Smooth muscle cell (in vitro differentiated cells): ENCODE results near the gene ABR. TPM values are rescaled to one million over a fixed set of nuclear protein-coding genes. Genes with fewer than 3 reads are reported as not detected.

Experiments used
- DNase-seq: peaks from one replicate; lab custom pipeline; 2025; ENCODE audit not compliant: unreplicated experiment; lab: John Stamatoyannopoulos, UW
- H2AFZ ChIP-seq: fragments of 200-600 bp; sonication (generic); 2 replicates; pipeline ENCODE4 v1.6.0; 2016; ENCODE audit warnings: antibody characterized with exemption, low read depth, mild to moderate bottlenecking
- H3F3A ChIP-seq: fragments of 200-600 bp; sonication (generic); 2 replicates; pipeline ENCODE4 v1.6.0; 2017; ENCODE audit warnings: antibody characterized with exemption, low read depth
- H3K27ac ChIP-seq: fragments of 200-600 bp; sonication (generic); 2 replicates; pipeline ENCODE4 v1.5.1; 2016; ENCODE audit warnings: low read depth, mild to moderate bottlenecking
- H3K27me3 ChIP-seq: fragments of 200-600 bp; sonication (generic); 2 replicates; pipeline ENCODE4 v1.6.1; 2016; ENCODE audit warnings: low read depth, mild to moderate bottlenecking
- H3K36me3 ChIP-seq: fragments of 200-600 bp; sonication (generic); 2 replicates; pipeline ENCODE4 v1.5.1; 2016; ENCODE audit warnings: low read depth
- H3K4me1 ChIP-seq: fragments of 200-600 bp; sonication (generic); 2 replicates; pipeline ENCODE4 v1.5.1; 2016; ENCODE audit warnings: low read depth
- H3K4me2 ChIP-seq: fragments of 200-600 bp; sonication (generic); 2 replicates; pipeline ENCODE4 v1.6.0; 2016; ENCODE audit warnings: mild to moderate bottlenecking
- H3K4me3 ChIP-seq: fragments of 200-600 bp; sonication (generic); 2 replicates; pipeline ENCODE4 v1.5.1; 2016; ENCODE audit warnings: mild to moderate bottlenecking
- H3K79me2 ChIP-seq: fragments of 200-600 bp; sonication (generic); 2 replicates; pipeline ENCODE4 v1.6.0; 2016; ENCODE audit warnings: low read depth, mild to moderate bottlenecking
- H3K9ac ChIP-seq: fragments of 200-600 bp; sonication (generic); 2 replicates; pipeline ENCODE4 v1.6.0; 2016; ENCODE audit warnings: low read depth
- H3K9me3 ChIP-seq: fragments of 200-600 bp; sonication (generic); replicated peaks from 2 replicates; pipeline ENCODE4 v1.5.1; 2016; ENCODE audit warnings: low read depth
- H4K20me1 ChIP-seq: fragments of 200-600 bp; sonication (generic); 2 replicates; pipeline ENCODE4 v1.6.0; 2016; ENCODE audit warnings: low read depth
- WGBS: methylation state at CpG from one replicate; pipeline ENCODE4 v1.1.7; 2016; ENCODE audit warnings: low lambda C conversion rate; 5-methylcytosine and 5-hydroxymethylcytosine counted together
- polyA plus RNA-seq: library from polyadenylated mRNA; unstranded; fragments of >200 nt; fragmentation: Nextera tagmentation; extraction: Ambion mirVana; gene quantifications from 2 replicates; pipeline ENCODE4 v1.2.1, GENCODE V29; 2016
- total RNA-seq: library from RNA; depleted of rRNA; stranded (reverse); fragments of >200 nt; gene quantifications from 2 replicates; pipeline ENCODE4 v1.2.3, GENCODE V29; 2014
- TF ChIP-seq, protein P1 (sequence below): fragments of 200-600 bp; sonication (generic); IDR thresholded peaks from 2 replicates; pipeline ENCODE4 v1.5.1; 2017; ENCODE audit warnings: borderline replicate concordance, mild to moderate bottlenecking, antibody characterized with exemption; ENCODE audit not compliant: insufficient read depth, poor library complexity, severe bottlenecking

Gene ABR
- total and polyA plus RNA-seq, 2 experiments from 2014 or later: 16.1 to 29.1 TPM

DNA sequence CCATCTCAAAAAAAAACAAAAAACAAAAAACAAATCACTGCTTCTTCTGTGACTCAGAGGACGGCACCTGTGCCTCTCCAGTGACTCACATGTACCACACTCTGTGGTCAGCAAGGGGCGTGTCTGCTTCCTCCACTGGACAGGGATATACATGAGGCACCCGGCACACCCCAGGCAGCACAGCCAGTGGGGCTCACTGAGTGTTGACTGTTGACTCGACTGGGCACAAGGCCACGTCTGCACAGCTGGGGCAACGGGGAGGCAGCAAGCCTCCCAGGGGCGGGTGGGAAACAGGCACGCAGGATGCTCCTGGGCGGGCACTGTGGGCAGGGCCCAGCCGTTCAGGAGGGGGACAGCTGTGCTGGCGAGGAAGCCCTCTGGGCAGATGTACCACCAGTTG is 118.8 kb downstream of the ABR start:
- no peak for DNase-seq
- no peak overlapping the region for H3K4me3 ChIP-seq
- no peaks in the 10 kb centered on the region for H3K9me3 ChIP-seq
- H2AFZ ChIP-seq: no peak overlapping the region
- H3K79me2 ChIP-seq: no peaks in the 10 kb centered on the region
- peaks cover 6% of the 10 kb centered on the region for H3K36me3 ChIP-seq
- H3K4me2 ChIP-seq: no peak overlapping the region
- peaks cover 22% of the 10 kb centered on the region for H4K20me1 ChIP-seq
- H3K4me1 ChIP-seq: no peaks in the 10 kb centered on the region
- no peaks in the 10 kb centered on the region for H3K27me3 ChIP-seq
- H3K27ac ChIP-seq: no peak overlapping the region
- 70% methylated on average over 11 of the region's 11 CpGs for WGBS
- H3F3A ChIP-seq: no peaks in the 10 kb centered on the region
- H3K9ac ChIP-seq: no peak overlapping the region
- TF ChIP-seq, protein P1, sequence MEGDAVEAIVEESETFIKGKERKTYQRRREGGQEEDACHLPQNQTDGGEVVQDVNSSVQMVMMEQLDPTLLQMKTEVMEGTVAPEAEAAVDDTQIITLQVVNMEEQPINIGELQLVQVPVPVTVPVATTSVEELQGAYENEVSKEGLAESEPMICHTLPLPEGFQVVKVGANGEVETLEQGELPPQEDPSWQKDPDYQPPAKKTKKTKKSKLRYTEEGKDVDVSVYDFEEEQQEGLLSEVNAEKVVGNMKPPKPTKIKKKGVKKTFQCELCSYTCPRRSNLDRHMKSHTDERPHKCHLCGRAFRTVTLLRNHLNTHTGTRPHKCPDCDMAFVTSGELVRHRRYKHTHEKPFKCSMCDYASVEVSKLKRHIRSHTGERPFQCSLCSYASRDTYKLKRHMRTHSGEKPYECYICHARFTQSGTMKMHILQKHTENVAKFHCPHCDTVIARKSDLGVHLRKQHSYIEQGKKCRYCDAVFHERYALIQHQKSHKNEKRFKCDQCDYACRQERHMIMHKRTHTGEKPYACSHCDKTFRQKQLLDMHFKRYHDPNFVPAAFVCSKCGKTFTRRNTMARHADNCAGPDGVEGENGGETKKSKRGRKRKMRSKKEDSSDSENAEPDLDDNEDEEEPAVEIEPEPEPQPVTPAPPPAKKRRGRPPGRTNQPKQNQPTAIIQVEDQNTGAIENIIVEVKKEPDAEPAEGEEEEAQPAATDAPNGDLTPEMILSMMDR: no peak

DNA sequence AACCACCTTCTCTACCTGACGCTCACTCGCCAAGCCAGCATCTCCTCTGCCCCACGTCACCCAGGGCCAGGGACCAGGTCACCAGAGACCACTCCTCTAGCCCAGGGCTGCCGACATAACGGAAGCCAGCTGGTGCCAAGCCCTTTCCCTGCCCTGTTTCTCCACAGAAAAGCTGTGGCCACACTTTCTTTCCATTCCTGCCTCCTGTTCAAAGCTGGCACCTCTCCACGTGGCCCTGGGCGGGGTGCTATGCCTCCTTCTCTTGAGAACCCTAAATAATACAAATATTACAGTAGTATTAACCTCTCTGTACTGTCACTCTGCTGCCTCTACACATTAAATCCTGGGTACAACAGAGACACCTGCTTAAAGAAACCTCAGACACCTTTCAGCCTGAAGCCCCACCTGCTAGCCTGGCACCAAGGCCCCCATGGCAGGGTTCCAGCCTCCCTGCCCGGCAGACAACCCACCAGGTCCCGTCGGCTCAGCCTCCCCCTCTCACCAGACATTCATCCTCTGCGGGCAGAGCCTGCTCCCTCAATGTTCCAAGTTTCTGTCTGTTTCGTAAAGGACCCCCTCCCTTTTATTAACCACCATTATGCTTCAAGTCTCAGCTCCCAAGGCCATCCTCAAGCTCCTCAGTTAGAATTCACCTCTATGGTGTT is 120.5 kb downstream of the ABR start:
- DNase-seq: no peak
- Histone ChIP-seq H2AFZ (no peak overlapping the region), H3K36me3 (no peaks in the 10 kb centered on the region), H3K4me3 (no peak overlapping the region), H3K4me2 (no peak overlapping the region), H4K20me1 (peaks cover 27% of the 10 kb centered on the region), H3F3A (no peaks in the 10 kb centered on the region), H3K27ac (no peak overlapping the region), H3K9me3 (no peaks in the 10 kb centered on the region), H3K27me3 (no peaks in the 10 kb centered on the region), H3K79me2 (no peaks in the 10 kb centered on the region), H3K9ac (no peak overlapping the region), H3K4me1 (no peaks in the 10 kb centered on the region)
- TF ChIP-seq, protein P1: no peak
- WGBS: over 99% methylated on average over 12 of the region's 12 CpGs

DNA sequence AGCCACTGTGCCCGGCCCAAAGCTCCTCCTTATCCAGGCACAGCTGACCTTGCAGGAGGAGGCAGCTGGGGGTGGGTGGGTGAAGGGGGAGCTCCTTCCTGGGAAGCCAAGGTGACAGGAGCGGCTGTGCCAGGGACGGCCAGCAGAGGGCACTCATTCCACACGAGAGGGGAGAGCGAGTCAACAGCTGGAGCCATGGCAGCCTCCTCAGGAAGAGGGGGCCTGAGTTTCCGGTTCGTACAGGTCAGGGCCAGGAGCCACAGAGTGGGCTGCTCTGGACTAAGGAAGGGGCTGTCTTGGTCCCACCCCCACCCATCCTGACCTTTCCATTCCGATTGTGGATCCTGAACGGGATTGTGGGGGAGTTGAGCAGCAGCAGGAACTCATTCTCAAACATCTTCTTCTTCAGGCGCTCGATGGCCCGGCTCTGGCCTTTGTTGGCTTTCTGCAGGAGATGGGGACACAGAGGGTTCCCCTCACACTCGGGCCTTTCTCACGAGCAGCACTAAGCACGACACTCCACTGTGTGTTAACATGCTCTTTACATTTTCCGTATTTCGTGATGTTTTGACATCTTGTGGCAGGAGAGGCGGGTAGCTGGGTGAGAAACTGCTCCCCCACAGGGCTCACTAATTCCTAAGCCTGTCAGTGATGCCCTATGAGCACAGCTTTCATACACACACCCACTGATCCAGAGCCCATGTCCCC is 121.2 kb downstream of the ABR start:
- Histone ChIP-seq H3K4me3 (no peak overlapping the region), H3K9ac (no peak overlapping the region), H3K4me1 (no peaks in the 10 kb centered on the region), H2AFZ (no peak overlapping the region), H3K4me2 (no peak overlapping the region), H4K20me1 (peaks cover 27% of the 10 kb centered on the region), H3K36me3 (no peaks in the 10 kb centered on the region), H3F3A (no peaks in the 10 kb centered on the region), H3K27me3 (no peaks in the 10 kb centered on the region), H3K27ac (no peak overlapping the region), H3K9me3 (no peaks in the 10 kb centered on the region), H3K79me2 (no peaks in the 10 kb centered on the region)
- TF ChIP-seq, protein P1: peak; percentile 48
- 87% methylated on average over 18 of the region's 18 CpGs for WGBS
- DNase-seq: no peak
